Measurements from ENCODE around the gene FAM9C.

FAM9C gene

DNA sequence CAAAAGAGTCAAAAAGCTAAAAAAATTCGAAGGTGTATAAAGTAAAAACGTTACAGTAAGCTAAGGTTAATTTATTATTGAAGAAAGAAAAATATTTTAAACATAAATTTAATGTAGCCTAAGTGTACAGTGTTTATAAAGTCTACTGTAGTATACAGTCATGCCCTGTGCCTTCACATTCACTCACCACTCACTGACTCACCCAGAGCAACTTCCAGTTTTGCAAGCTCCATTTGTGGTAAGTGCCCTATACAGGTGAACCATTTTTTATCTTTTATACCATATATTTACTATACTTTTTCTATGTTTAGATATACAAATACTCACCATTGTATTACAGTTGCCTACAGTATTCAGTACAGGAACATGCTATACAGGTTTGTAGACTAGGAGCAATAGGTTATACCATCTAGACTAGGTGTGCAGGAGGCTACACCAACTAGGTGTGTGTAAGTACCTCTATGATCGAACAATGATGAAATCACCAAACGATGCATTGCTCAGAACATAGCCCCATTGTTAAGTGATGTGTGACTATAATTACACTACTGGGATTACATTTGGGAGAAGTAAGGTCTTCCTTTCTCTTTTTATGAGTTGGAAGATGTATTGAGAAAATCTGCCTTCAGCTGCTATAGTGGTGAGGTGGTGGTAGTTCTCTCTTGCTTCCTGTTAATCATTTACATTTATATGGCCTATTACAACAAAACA lies 42.3 kb downstream of the FAM9C start:
- no peak for DNase-seq

GRCh38 chrX:13001097-13001496 lies 43.3 kb downstream of the FAM9C start:
- DNase-seq: no peak

- DNase-seq: no peak
Measured at GRCh38 chrX:13000301-13000811, 44.1 kb downstream of the FAM9C start.

GRCh38 chrX:12999422-12999821 lies 45.0 kb downstream of the FAM9C start:
- DNase-seq: no peak

DNA sequence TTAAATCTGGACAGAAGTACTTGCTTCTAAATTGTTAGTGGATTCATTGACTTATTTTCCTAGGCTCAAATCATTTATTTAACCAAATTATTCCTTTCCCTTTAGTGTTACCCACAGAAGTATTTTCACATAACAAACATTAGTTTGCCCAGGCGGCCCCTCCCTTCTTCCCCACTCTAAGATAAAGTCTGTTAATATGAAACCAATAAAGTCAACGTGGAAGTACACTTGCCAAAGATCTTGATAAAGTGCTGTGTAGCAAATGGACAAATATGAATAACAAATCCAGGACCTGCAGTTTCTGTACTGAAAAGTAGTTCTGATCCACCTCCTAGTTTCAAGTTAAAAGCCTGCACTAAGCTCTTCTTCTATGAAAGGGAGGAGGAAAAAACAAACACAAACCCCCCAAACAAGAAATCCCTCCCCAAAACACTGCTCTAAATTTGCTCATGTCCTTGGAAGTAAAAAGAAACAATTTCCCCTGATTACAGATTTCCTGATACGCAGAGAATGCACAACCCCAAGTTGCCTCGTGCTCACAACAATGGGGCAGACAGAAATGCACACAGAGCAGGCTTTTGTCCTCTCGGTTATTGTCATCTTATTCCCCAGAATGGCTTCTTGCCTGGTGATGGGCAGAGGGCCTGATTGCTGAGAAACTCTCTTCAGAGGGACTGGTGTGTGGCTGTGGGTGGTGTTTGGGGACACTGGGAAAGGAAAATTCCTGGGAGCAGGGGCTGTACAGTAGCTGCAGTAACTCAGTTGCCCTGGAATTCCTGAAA lies 46.3 kb downstream of the FAM9C start:
- DNase-seq: no peak

- no peak for DNase-seq
Measured at GRCh38 chrX:12996934-12997435, 47.4 kb downstream of the FAM9C start.

- no peak for DNase-seq
Measured at GRCh38 chrX:12994321-12994720, 50.1 kb downstream of the FAM9C start.

DNA sequence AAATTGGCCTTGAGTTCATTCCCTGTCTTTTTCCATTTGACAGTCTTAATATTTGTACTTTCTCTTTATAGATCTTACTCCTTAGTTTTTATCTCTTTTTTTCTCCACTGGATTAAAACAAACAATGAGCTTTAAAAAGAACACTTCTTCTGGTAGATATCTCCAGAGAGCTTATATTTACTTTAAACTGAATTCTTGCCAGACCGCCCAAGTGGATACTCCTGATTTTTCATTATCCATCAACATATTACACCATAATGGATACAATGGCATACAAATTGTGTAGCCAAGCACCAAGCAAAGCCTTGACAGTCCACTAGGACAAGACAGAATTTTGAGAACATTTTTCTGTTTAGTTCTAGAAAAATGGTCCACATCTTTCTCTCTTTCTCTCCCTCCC lies 50.6 kb downstream of the FAM9C start:
- no peak for DNase-seq

DNA sequence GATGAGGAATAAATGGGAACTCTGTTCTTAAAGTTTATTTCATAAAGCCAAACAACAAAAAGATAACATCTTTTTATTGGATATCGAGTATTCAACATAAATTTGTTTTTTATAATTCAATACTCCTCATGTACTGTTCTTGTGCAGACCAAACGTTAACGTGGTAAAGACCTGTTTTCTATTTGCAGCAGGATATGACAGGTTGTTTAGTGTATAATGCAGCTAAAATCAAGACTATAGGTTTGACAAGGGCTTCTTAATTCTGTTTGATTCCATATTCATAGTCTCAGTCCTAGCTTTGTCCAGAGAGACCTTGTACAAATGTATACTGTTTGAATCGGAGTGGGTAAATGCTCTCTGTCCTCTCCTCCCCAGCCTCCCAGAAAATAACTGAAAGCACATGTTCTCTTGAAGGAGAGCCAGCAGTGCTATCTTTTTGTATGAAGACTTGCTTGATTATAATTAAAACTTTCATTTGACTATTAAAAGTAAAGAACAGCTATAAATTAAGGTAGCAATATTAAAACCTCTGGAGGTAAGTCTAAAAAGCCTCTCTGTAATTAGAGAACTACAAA lies 51.8 kb downstream of the FAM9C start:
- no peak for DNase-seq

GRCh38 chrX:12991575-12991974 lies 52.8 kb downstream of the FAM9C start:
- no peak for DNase-seq

DNA sequence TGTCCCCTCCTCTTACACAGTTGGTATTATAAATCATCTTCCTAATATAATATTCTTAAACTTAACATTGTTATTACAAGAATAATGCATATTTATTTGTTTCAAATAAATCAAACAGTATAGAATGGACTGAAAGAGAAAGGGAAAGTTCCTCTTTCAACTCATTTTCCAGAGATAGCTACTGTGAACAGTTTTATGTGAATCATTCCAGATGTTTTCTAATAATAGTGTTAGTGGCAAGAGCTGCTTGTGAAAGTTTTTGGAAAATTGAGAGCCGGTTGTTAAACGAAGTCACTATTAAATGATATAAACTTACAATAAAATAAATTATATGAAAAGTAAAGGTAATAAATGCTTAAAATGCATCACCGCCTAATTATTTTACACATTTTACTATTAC lies 55.0 kb downstream of the FAM9C start:
- DNase-seq: no peak

- DNase-seq: no peak
Measured at GRCh38 chrX:12988797-12989196, 55.6 kb downstream of the FAM9C start.

DNA sequence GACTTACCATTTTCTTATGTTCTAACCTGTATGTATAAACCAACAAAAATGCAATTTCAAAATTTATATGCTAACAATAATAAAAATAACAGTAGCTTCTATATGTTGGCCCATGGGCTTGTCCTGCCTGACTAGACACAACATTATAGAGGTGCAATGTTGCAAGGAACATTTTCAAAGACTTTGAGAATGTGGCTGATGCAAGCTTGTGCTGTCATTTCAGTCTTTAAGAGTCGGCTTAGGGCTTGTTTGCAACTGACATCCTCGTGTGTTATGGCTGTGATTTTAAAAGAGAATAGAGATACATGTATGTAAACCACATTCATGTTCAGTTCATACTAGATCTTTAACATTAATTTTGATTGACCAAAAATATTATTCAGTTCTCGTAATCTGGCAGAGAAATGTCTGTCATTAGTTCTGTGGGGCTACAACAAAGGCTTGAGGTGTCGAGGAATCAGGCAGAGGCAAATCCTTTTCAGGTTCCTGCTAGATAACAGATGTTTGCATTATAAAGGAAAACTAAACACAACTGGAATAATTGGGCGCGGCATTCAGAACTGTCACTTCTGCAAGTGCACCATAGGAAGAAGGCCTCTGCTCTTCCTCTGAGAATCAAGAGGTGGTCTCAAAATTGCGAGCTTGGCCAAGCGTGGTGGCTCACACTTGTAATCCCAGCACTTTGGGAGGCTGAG lies 56.4 kb downstream of the FAM9C start:
- DNase-seq: no peak

- no peak for DNase-seq
Measured at GRCh38 chrX:12987340-12987739, 57.1 kb downstream of the FAM9C start.

GRCh38 chrX:12986886-12987285 lies 57.5 kb downstream of the FAM9C start:
- DNase-seq: no peak

DNA sequence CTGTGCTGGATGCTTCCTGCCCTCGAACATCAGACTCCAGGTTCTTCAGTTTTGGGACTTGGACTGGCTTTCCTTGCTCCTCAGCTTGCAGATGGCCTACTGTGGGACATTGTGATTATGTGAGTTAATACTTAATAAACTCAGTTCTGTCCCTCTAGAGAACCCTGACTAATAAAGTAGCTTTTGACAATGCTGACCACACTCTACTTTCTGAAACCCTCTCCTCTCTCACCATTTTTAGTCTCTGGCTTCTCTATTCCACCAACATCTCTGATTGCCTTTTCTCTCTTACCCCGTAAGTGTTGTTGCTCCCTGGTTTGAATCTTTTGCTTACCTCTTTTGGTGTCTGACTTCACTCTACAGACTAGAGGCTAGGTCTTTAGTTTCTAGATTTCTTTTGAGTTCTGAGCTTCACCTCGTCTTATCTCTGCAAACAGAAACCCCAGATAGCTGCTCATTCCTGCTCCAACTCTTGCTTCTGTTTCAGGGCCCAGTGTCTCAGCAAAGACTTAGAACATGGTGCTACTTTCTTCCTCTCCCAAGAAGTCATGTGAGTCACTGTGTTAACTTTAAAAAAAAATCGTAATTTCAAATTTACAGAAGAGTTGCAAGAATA lies 58.1 kb downstream of the FAM9C start:
- no peak for DNase-seq
